ENCODE results near the gene KLF5.
"Not testable (repeated sequence)": the region's sequence is repeated elsewhere in the genome, so short reads cannot be mapped to it uniquely, and the experiment has no call there.

The KLF5 gene

DNA sequence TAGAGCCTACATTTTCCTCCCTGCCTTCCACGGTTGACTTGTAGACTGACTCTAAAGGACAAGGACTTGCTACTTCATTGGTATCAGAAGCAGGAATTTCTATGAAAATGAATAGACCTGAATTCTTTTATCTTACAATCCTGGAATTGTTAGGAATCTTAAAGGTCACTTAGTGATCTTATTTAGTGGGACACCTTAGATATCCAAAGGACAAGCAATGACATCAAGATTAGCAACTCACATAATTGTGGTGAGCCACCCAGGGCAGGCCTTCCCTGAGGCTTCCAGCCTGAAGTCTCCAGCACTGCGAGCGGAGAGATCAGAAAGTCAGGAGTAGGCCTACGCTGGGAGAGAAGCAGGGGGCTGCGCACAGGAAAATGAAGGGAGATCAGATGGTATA is 37.8 kb downstream of the KLF5 start:
- Histone ChIP-seq H3K4me2 (no peak overlapping the region), H3K4me1 (peaks cover 5% of the 10 kb centered on the region; the same call in 1 of the 2 replicates), H3K36me3 (no peaks in the 10 kb centered on the region), H3K9me3 (0 out of 2 replicates have a peak, but pooled peaks cover 3% of the 10 kb centered on the region), H3K27ac (no peak overlapping the region), H3K27me3 (no peaks in the 10 kb centered on the region), H3K9ac (no peak overlapping the region), H4K20me1 (no peaks in the 10 kb centered on the region), H3K4me3 (no peak overlapping the region)
- TF ChIP-seq Cebpa-rat (IDR thresholded peaks at IDR 0.05): no peak

DNA sequence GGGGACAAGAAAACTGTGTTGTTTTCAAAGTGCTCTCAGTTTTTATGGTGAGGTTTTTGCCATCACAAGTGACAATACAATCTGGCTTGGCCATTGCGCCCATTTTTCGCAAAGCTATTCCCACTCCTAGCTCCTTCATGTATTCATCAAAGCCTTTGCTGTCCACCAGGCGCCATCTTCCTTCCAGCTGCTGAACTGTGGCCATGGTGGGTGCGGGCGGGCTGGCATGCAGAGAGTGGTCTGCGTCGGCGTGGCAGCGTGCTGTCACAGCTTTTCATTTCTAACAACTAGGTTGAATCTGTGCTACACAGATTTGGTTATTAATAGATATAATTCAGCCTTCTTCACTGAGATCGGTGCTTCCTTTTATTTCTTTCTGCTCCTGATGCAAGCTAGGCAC is 42.0 kb downstream of the KLF5 start:
- H4K20me1 ChIP-seq, H3K4me1 ChIP-seq, H3K27me3 ChIP-seq, H3K36me3 ChIP-seq, H3K9ac ChIP-seq, H3K27ac ChIP-seq, H3K4me3 ChIP-seq, H3K9me3 ChIP-seq: not testable (repeated sequence)
- peak overlapping the region; percentile 19; the same call in 1 of the 2 replicates for H3K4me2 ChIP-seq

DNA sequence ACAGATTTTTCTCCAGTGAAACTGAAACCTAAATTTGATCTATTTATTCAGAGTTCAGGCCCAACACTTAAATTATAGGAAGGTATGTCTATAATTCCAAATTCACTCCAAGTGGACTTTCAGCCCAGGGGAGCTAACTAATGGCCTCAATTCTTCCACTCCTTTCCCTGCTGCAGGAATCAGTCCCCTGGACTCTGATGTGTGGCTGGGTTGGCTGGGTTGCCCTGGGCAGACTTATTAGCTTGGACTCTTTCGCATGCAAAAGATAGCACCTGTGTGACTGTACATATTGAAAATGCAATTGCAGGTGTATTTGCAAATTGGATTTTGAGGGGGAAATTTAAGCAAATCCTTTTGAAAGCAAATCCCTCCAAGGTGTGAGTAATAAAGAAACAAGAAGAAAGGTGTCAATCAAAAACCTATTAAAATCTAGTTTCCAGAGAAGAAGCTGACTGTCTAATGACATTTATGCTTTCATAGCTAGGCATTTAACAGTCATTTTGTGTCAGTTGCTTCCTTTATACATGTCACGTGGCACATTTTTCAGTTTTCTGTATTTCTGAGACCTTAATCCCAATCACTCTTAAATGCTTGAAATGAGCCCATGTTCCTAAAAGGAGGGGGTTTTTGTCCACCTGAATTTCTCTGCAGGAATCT is 42.7 kb downstream of the KLF5 start:
- Histone ChIP-seq H3K9me3 (0 out of 2 replicates have a peak, but pooled peaks cover 3% of the 10 kb centered on the region), H3K4me2 (no peak overlapping the region), H3K4me3 (no peak overlapping the region), H3K4me1 (peaks cover 5% of the 10 kb centered on the region; the same call in 1 of the 2 replicates), H3K9ac (no peak overlapping the region), H3K27me3 (no peaks in the 10 kb centered on the region), H4K20me1 (no peaks in the 10 kb centered on the region), H3K36me3 (no peaks in the 10 kb centered on the region), H3K27ac (no peak overlapping the region)
- no peak for TF ChIP-seq Cebpa-rat (IDR thresholded peaks at IDR 0.05)

DNA sequence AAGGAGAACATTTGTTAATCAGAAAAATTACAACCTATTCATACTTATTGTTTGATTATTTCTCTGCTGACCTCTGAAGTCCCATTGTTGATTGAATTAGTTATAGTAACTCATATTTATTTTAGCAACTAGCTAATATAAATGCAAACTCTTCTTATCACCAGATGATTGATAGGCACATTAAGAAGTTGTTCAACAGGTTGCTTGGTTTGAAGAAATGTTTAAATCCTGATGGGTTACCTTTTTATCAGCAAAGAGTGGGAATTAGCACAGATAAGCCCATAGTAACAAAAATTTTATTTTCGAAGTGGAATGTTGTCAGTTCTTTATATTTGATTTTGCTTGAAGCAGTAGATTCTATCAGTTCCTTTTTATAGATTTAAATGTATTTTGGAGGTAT is 44.4 kb downstream of the KLF5 start:
- TF ChIP-seq Cebpa-rat (IDR thresholded peaks at IDR 0.05): no peak

DNA sequence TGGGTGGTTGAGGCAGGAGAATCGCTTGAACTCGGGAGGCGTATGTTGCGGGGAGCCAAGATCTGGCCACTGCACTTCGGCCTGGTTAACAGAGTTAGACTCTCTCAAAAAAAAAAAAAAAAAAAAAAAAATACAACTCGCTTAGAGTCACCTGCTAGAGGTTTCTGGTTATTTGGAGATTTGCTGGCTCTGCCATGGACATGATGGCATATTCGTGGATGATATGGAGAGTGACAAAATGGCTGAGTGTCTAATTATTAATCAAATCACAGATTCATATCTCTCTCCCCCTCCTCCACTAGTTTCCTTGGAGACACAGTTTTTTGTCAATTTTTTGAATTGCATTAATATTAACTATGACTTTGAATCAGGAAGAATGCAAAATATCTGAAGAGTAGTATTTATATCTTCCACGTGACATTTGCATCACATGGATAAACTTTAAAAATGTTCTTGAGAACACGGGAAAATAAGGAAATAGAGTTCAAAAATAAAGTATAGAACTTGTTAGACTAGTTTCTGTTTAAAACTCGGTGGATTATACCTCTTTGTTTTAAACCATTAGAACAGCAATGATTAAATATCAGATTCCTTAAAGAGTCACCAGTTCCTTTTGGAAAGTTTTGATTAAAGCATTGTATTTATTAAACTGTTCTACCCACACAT is 47.8 kb downstream of the KLF5 start:
- no peak overlapping the region for H3K4me2 ChIP-seq
- H3K9ac ChIP-seq: no peak overlapping the region
- no peaks in the 10 kb centered on the region for H3K36me3 ChIP-seq
- no peak overlapping the region for H3K4me3 ChIP-seq
- peaks cover 7% of the 10 kb centered on the region for H3K4me1 ChIP-seq
- no peaks in the 10 kb centered on the region for H3K9me3 ChIP-seq
- no peaks in the 10 kb centered on the region for H3K27me3 ChIP-seq
- H4K20me1 ChIP-seq: no peaks in the 10 kb centered on the region
- no peak for TF ChIP-seq Cebpa-rat (IDR thresholded peaks at IDR 0.05)
- no peak overlapping the region for H3K27ac ChIP-seq

More for the DNA sequence above, 44.4 kb downstream of the KLF5 start:
- Histone ChIP-seq H3K27ac (no peak overlapping the region), H4K20me1 (no peaks in the 10 kb centered on the region), H3K36me3 (no peaks in the 10 kb centered on the region), H3K27me3 (no peaks in the 10 kb centered on the region), H3K9ac (no peak overlapping the region), H3K4me2 (no peak overlapping the region), H3K4me1 (peaks cover 12% of the 10 kb centered on the region), H3K9me3 (no peaks in the 10 kb centered on the region), H3K4me3 (no peak overlapping the region)

DNA sequence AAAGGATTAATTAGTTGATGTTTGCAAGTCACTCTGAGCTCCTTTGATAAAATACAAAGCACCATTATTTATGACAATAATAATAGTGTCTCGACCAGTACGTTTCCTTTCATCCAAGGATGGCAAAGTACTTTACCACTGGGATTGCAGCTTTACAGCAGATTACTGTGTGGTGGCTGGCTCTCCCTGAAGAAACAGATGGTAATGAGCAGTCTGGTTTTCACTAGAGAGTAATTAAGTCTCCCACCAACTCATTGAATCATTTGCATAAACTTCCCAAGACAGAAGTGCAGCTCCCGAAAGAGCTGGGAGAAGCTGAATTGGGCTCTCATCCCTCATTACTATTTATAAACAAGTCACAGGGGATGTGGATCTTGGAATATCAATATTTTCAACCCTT is 48.7 kb downstream of the KLF5 start:
- Histone ChIP-seq H3K9me3 (no peaks in the 10 kb centered on the region), H3K4me2 (peak overlapping the region; percentile 25), H3K27me3 (no peaks in the 10 kb centered on the region), H3K36me3 (no peaks in the 10 kb centered on the region), H3K4me3 (no peak overlapping the region), H3K4me1 (peaks cover 7% of the 10 kb centered on the region), H3K9ac (no peak overlapping the region), H3K27ac (no peak overlapping the region), H4K20me1 (no peaks in the 10 kb centered on the region)
- TF ChIP-seq Cebpa-rat (IDR thresholded peaks at IDR 0.05): no peak

DNA sequence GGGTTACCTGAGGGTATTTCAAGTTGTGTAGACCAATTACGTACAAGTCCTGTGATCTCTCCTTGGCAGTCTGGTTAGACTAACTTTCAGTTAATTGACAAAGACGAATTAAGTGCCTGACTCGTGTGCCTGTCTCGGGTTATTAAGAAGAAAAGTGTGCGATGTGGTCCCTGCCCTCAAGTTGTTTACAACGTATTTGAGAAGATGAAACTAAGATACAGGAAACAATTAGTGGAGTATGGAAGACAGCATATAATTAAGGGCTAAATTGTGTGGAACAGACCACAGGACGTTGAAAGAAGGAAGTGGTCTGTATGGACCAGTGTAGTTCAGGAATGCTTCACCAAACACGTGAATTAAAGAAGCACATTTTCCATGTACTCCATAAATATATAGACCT is 49.2 kb downstream of the KLF5 start:
- Histone ChIP-seq H3K27ac (no peak overlapping the region), H3K4me2 (peak overlapping the region; percentile 25)
- TF ChIP-seq Cebpa-rat (IDR thresholded peaks at IDR 0.05): no peak

DNA sequence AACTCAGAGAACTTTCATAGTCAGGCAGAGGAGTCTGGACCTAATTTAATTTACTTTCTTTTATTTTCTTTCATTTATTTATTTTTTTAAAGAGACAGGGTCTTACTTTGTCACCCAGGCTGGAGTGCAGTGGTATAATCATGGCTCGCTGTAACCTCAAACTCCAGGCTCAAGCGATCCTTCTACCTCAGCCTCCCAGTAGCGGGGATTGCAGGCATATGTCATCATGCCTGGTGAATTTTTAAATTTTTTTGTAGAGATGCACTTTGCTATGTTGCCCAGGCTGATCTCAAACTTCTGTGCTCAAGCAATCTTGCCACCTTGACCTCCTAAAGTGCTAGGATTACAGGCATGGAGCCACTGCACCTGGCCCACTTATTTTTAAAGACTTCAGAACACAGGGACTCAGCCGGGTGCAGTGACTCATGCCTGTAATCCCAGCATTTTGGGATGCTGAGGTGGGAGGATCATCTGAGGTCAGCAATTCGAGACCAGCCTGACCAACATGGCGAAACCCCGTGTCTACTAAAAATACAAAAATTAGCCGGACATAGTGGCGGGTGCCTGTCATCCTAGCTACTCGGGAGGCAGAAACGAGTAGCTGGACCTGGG is 50.6 kb downstream of the KLF5 start:
- H4K20me1 ChIP-seq: no peaks in the 10 kb centered on the region
- H3K4me1 ChIP-seq: peaks cover 7% of the 10 kb centered on the region
- H3K4me2 ChIP-seq: no peak overlapping the region
- no peaks in the 10 kb centered on the region for H3K27me3 ChIP-seq
- H3K27ac ChIP-seq: no peak overlapping the region
- no peaks in the 10 kb centered on the region for H3K9me3 ChIP-seq
- no peak overlapping the region for H3K4me3 ChIP-seq
- no peak for TF ChIP-seq Cebpa-rat (IDR thresholded peaks at IDR 0.05)
- no peak overlapping the region for H3K9ac ChIP-seq
- H3K36me3 ChIP-seq: no peaks in the 10 kb centered on the region

More for the DNA sequence above, 49.2 kb downstream of the KLF5 start:
- Histone ChIP-seq H4K20me1 (no peaks in the 10 kb centered on the region), H3K9ac (no peak overlapping the region), H3K27me3 (no peaks in the 10 kb centered on the region), H3K4me3 (no peak overlapping the region), H3K9me3 (no peaks in the 10 kb centered on the region), H3K4me1 (peaks cover 7% of the 10 kb centered on the region), H3K36me3 (no peaks in the 10 kb centered on the region)

DNA sequence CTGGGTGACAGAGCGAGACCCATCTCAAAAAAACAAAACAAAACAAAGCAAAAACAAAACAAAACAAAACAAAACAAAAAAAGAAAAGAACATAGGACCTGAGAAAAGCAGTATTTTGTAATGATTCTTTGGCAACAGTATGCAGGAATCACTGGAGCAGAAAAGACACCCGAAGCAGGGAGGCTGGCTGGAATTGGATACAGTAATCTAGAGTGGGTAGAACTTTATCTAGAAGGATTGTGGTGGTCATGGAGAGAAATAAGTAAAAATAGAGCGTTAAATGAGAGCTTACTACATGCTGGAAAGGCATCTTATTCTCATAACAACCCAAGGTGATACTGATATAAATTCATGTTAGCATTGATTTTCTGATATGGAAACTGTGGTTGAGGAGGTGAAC is 51.2 kb downstream of the KLF5 start:
- Histone ChIP-seq H4K20me1 (no peaks in the 10 kb centered on the region), H3K27me3 (no peaks in the 10 kb centered on the region), H3K36me3 (no peaks in the 10 kb centered on the region), H3K4me1 (peaks cover 7% of the 10 kb centered on the region), H3K4me2 (no peak overlapping the region), H3K9me3 (no peaks in the 10 kb centered on the region), H3K27ac (no peak overlapping the region), H3K4me3 (no peak overlapping the region), H3K9ac (no peak overlapping the region)
- TF ChIP-seq Cebpa-rat (IDR thresholded peaks at IDR 0.05): no peak

DNA sequence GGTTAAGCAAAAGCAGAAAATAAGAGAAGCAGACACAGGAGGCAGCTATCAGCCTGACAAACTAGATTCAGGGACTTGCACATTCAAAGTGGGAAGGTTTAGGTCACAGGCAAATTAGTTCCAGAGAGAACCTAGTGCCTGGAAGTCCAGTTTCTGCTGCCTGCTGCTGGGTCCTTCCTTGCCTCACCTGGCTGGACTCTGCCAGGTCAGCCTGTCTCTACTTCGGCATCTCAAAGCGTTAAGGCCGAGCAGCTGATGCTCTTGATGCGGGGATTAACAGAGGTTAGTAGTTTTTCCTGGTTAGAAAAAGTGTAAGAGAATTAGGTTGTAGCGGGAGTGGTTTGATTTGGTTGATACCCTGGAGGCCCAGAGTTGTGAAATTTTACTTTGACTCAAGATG is 52.0 kb downstream of the KLF5 start:
- Histone ChIP-seq H3K36me3 (no peaks in the 10 kb centered on the region), H3K9ac (no peak overlapping the region), H3K4me3 (no peak overlapping the region), H3K4me1 (peaks cover 7% of the 10 kb centered on the region), H3K4me2 (no peak overlapping the region), H3K27ac (no peak overlapping the region), H3K9me3 (no peaks in the 10 kb centered on the region), H3K27me3 (no peaks in the 10 kb centered on the region), H4K20me1 (no peaks in the 10 kb centered on the region)
- no peak for TF ChIP-seq Cebpa-rat (IDR thresholded peaks at IDR 0.05)
